Heart left ventricle (tissue), 16 donors: ENCODE results near the gene EHD4. TPM values are rescaled to one million over a fixed set of nuclear protein-coding genes. Genes with fewer than 3 reads are reported as not detected.

Experiments used
- ATAC-seq, 4 donors: fragments of 200-7000 bp; cut with Tn5 transposase; one replicate each; pipeline ENCODE4 v1.9.1; 2020 to 2022; ENCODE audit warnings: moderate library complexity in 4 of 4, mild to moderate bottlenecking in 3 of 4, moderate number of reproducible peaks in 1 of 4
- DNase-seq, 5 donors: peaks; one replicate each; pipeline ENCODE4 v3.0.0-alpha.2; 2020
- H3K27ac ChIP-seq, 12 donors: fragments of 200-600 bp; sonication (generic) in 4 of 12; one replicate each; pipeline versions ENCODE4 v1.5.0 to v1.8.0; 2016 to 2022; ENCODE audit warnings: mild to moderate bottlenecking in 2 of 12
- H3K27me3 ChIP-seq, 9 donors: fragments of 200-600 bp; sonication (generic) in 2 of 9; one replicate each; pipeline versions ENCODE4 v1.5.1 to v1.8.0; 2016 to 2022; ENCODE audit warnings: mild to moderate bottlenecking in 3 of 9
- H3K36me3 ChIP-seq, 9 donors: fragments of 200-600 bp; sonication (generic) in 2 of 9; one replicate each; pipeline versions ENCODE4 v1.5.0 to v1.8.0; 2018 to 2022; ENCODE audit warnings: mild to moderate bottlenecking in 2 of 9
- H3K4me1 ChIP-seq, 12 donors: fragments of 200-600 bp; sonication (generic) in 4 of 12; one replicate each; pipeline versions ENCODE4 v1.5.0 to v1.8.0; 2016 to 2022; ENCODE audit warnings: mild to moderate bottlenecking in 3 of 12
- H3K4me3 ChIP-seq, 12 donors: fragments of 200-600 bp; sonication (generic) in 4 of 12; one replicate each; pipeline versions ENCODE4 v1.5.0 to v1.8.0; 2017 to 2022; ENCODE audit warnings: mild to moderate bottlenecking in 9 of 12, moderate library complexity in 4 of 12
- H3K9me3 ChIP-seq, 12 donors: fragments of 200-600 bp; sonication (generic) in 4 of 12; one replicate each; pipeline versions ENCODE4 v1.5.0 to v1.8.0; 2016 to 2022; ENCODE audit warnings: mild to moderate bottlenecking in 1 of 12
- POLR2A ChIP-seq, 2 donors: fragments of 450-650 bp; IDR thresholded peaks; one replicate each; pipeline ENCODE4 v1.6.1; 2017; ENCODE audit warnings: antibody characterized with exemption in 2 of 2, mild to moderate bottlenecking in 2 of 2, moderate library complexity in 2 of 2
- WGBS, 4 donors: extraction: QIAGEN DNeasy Blood & Tissue Kit in 2 of 4; methylation state at CpG; one replicate each; pipeline versions ENCODE4 v1.1.5 to v1.1.7; 2013 to 2018; 5-methylcytosine and 5-hydroxymethylcytosine counted together
- intact Hi-C, 10 donors: fragments of 100-400 bp; cut with DNase I; formaldehyde crosslinking; loops; one replicate each; pipeline versions ENCODE4 v1.11.1 to v1.14.2; 2022
- polyA plus RNA-seq, 2 donors: library from polyadenylated mRNA; stranded (reverse); fragments of 200-250 nt; gene quantifications; one replicate each; pipeline ENCODE4 v1.2.3, GENCODE V29; 2013
- total RNA-seq, 9 donors: library from RNA; depleted of rRNA in 2 of 9; stranded (reverse); fragments of >200 nt in 2 of 9; fragmentation: NEBNext Ultra II Directional in 3 of 9; extraction: Animal tissue kit (Norgen Biotek cat#: 25700) in 3 of 9; gene quantifications; one replicate each; pipeline versions ENCODE4 v1.1.0 to v1.2.4, GENCODE V29; 2016 to 2023
- TF ChIP-seq, protein P1 (sequence below), 12 donors: fragments of 200-600 bp; sonication (generic) in 4 of 12; IDR thresholded peaks; one replicate each; pipeline versions ENCODE4 v1.5.0 to v1.8.0; 2018 to 2022; ENCODE audit warnings: antibody characterized with exemption in 12 of 12, mild to moderate bottlenecking in 5 of 12
- donor health status: ischemic (EF 13 %, LVEDD 7.1; RV severe dilation, severe dysfunction).
- donor health status: healthy with polysubstance abuse.
- donor health status: DM: no; HTN: yes; CAD: no.
- donor health status: DM: no; HTN: no; CAD: no.
- donor health status: ischemic (EF 25% LVEDD 6.9; RV normal size, moderate dysfunction).
- donor health status: ischemic (EF 25% LVEDD 5.7; RV mildly dilated, moderate dysfunction).
- donor health status: healthy.
- donor health status: DM: yes; HTN: yes; CAD: no.
- donor health status: ischemic (EF 35%, LVEDD 5.7; RV mildly dilated, moderate dysfunction).
- donor health status: nonischemic (EF 11% LVEDD 7.7; RV severe dilation, severe dysfunction).
- donor health status: DM: yes; HTN: yes; CAD: no.
- donor health status: PGD.
- donor health status: ischemic (EF 29% LVEDD 5.4; RV normal size, mild dysfunction).
- donor health status: nonischemic (EF 23%, LVEDD 6.1; RV moderate dilation, normal function).

EHD4 gene
- total and polyA plus RNA-seq, 11 donors: 25.6 to 70.8 (median 43.9) TPM

DNA sequence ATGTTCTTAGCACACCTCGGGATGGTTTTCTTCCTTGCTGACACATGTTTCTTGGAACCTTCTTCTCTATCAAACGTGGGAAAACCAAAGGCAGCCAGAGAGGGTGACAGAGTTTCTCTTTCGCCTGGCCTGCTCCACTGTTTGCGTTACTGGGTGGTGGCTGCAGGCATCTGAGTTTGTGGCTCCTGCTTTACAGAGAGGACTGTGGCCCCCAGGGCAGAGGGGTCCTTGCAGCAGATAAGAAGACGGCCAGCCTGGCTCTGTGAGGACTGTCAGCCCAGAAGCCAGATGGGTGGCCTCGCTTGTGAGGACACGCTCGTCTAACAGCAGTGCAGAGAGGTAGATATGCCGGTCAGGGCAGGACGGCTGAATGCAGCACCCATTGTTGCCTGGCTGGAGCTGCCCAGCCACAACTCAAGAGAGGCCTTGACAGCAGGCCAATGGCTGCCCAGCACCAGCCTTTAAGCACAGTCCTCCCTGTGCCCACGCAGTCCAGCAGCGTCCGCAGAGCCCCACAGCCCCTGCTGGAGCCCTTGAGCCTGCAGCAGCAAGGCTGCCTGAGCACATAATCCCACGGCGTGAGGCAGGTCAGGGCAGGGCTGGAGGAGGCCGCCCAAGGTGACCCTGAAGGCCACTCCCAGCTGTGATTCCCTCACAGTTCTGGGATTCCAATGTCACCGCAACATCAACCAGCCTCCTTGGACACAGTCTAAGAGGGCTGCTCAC lies 63.5 kb downstream of the EHD4 start:
- intact Hi-C loops: loop anchor here in 4 of 10 donors (5.0 to 10.0 kb wide), 3 partner anchors 134 to 146 kb away; partner anchors contain the start of gene MAPKBP1 (in 3 of the 4)

DNA sequence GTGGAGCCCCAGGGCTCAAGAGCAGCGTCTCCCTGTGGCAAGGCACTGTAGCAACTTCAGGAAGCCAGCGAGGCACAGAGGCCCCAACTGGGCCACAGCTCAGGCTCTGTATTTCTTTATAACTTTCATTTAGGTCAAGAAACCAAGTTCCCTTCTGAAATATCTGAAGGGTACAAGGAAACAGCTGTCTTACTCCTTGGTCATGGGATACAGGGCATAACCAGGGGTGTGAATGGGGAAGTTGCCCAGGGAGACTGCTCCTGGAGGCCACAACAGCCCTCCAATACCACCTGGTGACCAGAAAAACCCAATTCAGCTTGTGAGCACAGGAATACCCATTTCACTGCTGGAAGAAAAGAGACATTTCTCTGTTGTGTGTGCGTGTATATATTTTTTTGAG lies 65.2 kb downstream of the EHD4 start:
- WGBS, 4 donors: 63 to 93% (median 86%) methylated on average over 3 of the region's 3 CpGs
- Histone ChIP-seq H3K27ac (peak overlapping the region in 1 of 12 donors; percentile 74), H3K4me3 (no peak overlapping the region), H3K4me1 (peaks cover 0 to 47% (median 29%) of the 10 kb centered on the region in 12 donors), H3K9me3 (no peaks in the 10 kb centered on the region), H3K36me3 (peaks cover 0 to 81% (median 55%) of the 10 kb centered on the region in 9 donors), H3K27me3 (no peaks in the 10 kb centered on the region)
- ATAC-seq: no peak
- TF ChIP-seq, protein P1, sequence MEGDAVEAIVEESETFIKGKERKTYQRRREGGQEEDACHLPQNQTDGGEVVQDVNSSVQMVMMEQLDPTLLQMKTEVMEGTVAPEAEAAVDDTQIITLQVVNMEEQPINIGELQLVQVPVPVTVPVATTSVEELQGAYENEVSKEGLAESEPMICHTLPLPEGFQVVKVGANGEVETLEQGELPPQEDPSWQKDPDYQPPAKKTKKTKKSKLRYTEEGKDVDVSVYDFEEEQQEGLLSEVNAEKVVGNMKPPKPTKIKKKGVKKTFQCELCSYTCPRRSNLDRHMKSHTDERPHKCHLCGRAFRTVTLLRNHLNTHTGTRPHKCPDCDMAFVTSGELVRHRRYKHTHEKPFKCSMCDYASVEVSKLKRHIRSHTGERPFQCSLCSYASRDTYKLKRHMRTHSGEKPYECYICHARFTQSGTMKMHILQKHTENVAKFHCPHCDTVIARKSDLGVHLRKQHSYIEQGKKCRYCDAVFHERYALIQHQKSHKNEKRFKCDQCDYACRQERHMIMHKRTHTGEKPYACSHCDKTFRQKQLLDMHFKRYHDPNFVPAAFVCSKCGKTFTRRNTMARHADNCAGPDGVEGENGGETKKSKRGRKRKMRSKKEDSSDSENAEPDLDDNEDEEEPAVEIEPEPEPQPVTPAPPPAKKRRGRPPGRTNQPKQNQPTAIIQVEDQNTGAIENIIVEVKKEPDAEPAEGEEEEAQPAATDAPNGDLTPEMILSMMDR (IDR thresholded peaks at IDR 0.05): no peak
- no peak for TF ChIP-seq POLR2A (IDR thresholded peaks at IDR 0.05)
- DNase-seq: no peak
- intact Hi-C loops: loop anchor here in 4 of 10 donors (5.0 to 10.0 kb wide), 3 partner anchors 132 to 148 kb away; partner anchors contain the start of gene MAPKBP1 (in 3 of the 4)

More for the DNA sequence above, 63.5 kb downstream of the EHD4 start:
- no peak overlapping the region for H3K4me3 ChIP-seq
- peak overlapping the region in 10 of 12 donors; percentile 6 to 70 (median 53) for H3K27ac ChIP-seq
- DNase-seq (peak in 1 of 5 donors; percentile 51), ATAC-seq (peak in 2 of 4 donors; percentile 3 to 27)
- no peak for TF ChIP-seq POLR2A (IDR thresholded peaks at IDR 0.05)
- TF ChIP-seq, protein P1 (IDR thresholded peaks at IDR 0.05): no peak
- peaks cover 0 to 59% (median 45%) of the 10 kb centered on the region in 12 donors for H3K4me1 ChIP-seq
- no peaks in the 10 kb centered on the region for H3K9me3 ChIP-seq
- 58 to 73% (median 62%) methylated on average over 12 to 17 of the region's 17 CpGs for WGBS, 4 donors
- H3K36me3 ChIP-seq: peaks cover 0 to 78% (median 49%) of the 10 kb centered on the region in 9 donors
- no peaks in the 10 kb centered on the region for H3K27me3 ChIP-seq

DNA sequence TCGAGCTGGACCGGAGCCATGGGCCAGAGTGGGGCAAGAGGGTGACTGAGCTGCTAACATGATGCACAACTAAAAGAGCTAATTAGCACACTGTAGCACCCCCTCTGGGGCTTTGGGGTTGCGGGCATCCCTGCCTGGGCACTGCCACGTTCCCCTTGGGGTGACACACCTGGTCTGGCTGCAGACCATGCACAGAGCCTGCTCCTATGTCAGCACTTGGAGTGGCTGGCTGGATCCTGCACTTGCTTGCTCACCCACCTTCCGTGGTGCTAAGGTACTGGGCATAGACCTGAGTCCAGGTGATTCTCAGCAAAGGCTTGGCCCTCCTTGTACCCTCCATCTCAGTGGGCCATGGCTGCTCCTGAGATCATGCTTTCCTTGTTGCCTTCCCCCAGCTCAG lies 65.7 kb downstream of the EHD4 start:
- no peaks in the 10 kb centered on the region for H3K9me3 ChIP-seq
- no peaks in the 10 kb centered on the region for H3K27me3 ChIP-seq
- TF ChIP-seq, protein P1 (IDR thresholded peaks at IDR 0.05): no peak
- no peak for TF ChIP-seq POLR2A (IDR thresholded peaks at IDR 0.05)
- DNase-seq: no peak
- H3K4me3 ChIP-seq: no peak overlapping the region
- no peak for ATAC-seq
- H3K4me1 ChIP-seq: peaks cover 0 to 42% (median 23%) of the 10 kb centered on the region in 12 donors
- H3K36me3 ChIP-seq: peaks cover 0 to 81% (median 58%) of the 10 kb centered on the region in 9 donors
- intact Hi-C loops: loop anchor here in 4 of 10 donors (5.0 to 10.0 kb wide), 3 partner anchors 132 to 148 kb away; partner anchors contain the start of gene MAPKBP1 (in 3 of the 4)
- WGBS, 4 donors: 97 to 100% (median 98%) methylated on average over 4 to 5 of the region's 5 CpGs
- peak overlapping the region in 1 of 12 donors; percentile 74 for H3K27ac ChIP-seq
